ENCODE measurements around the gene RTN1. TPM values are rescaled to one million over a fixed set of nuclear protein-coding genes. Genes with fewer than 3 reads are reported as not detected.

Gene RTN1
- total and polyA plus RNA-seq, 9 of the 15 experiments (the other 6 are each of a cell fraction or from before 2014, with no cell fraction given): 0.03 to 0.09 TPM; not detected in 7

GRCh38 chr14:59629444-59630287 lies 240.9 kb downstream of the RTN1 start:
- Histone ChIP-seq H3K36me3 (ENCODE audit: control insufficient read depth, insufficient read depth, low read length) (no peaks in the 10 kb centered on the region), H3K4me2 (ENCODE audit: insufficient read depth, low read length) (no peak overlapping the region), H3K27ac (ENCODE audit: extremely low read depth, low read depth, low read length) (no peak overlapping the region), H2AFZ (ENCODE audit: low read depth, low read length) (no peak overlapping the region), H3K9me3 (replicated peaks; ENCODE audit: control insufficient read depth, insufficient read depth, low read depth, low read length) (no peaks in the 10 kb centered on the region), H3K9ac (ENCODE audit: insufficient read depth in 1 of 2, low read depth in 2 of 2, low read length in 2 of 2) (no peak overlapping the region), H3K4me3 (no peak overlapping the region), H3K4me1 (replicated peaks in 1 of 2; ENCODE audit: control insufficient read depth in 2 of 2, insufficient read depth in 2 of 2, low read length in 2 of 2) (peaks cover 0 to 6% of the 10 kb centered on the region in 2 experiments; a peak in 2 of 5 replicates), H4K20me1 (replicated peaks; ENCODE audit: control insufficient read depth, insufficient read depth, low read length) (no peaks in the 10 kb centered on the region), H3K27me3 (ENCODE audit: control insufficient read depth in 2 of 2, insufficient read depth in 2 of 2, low read length in 2 of 2) (0 out of 5 replicates have a peak, but pooled peaks cover 0 to 5% of the 10 kb centered on the region in 2 experiments), H3K79me2 (ENCODE audit: control insufficient read depth, insufficient read depth, low read length) (no peaks in the 10 kb centered on the region), H3K9me1 (ENCODE audit: control insufficient read depth, insufficient read depth, low read length) (no peaks in the 10 kb centered on the region)
- TF ChIP-seq ZC3H4 (CRISPR knock-in tag; IDR thresholded peaks at IDR 0.05; ENCODE audit: borderline replicate concordance) (no peak), ZNF347 (CRISPR knock-in tag; IDR thresholded peaks at IDR 0.05; ENCODE audit: low read depth) (no peak), RFX1 (IDR thresholded peaks at IDR 0.05) (no peak), CHD4 (IDR thresholded peaks at IDR 0.05; ENCODE audit: insufficient read depth, insufficient replicate concordance, low read depth, low read length, poor library complexity, severe bottlenecking) (no peak), EP400 (IDR thresholded peaks at IDR 0.05) (no peak), ZNF133 (CRISPR knock-in tag; IDR thresholded peaks at IDR 0.05) (no peak)
- in situ Hi-C loops (cut with MboI): no loop called here
- DNase-seq (ENCODE audit: extremely low read depth in 1 of 4, low spot score in 3 of 4): no peak
- BruUV-seq (replicated peaks): no TSS peak
- ATAC-seq: no peak
- FAIRE-seq: no peak
- 1% methylated on average over 11 of the region's 11 CpGs for WGBS (ENCODE audit: insufficient coverage, low coverage, missing lambda C conversion rate)
- intact Hi-C loops (cut with micrococcal nuclease): loop anchor here (5.0 kb wide), 3 partner anchors 268 to 538 kb away; partner anchors contain the start of gene DHRS7
- ChIA-PET POLR2A (no interaction called here), CTCF (ENCODE audit: low intra/inter-chr PET ratio) (interaction anchor here (0.6 kb wide), 1 partner anchor 233 kb away, joined by 3 read pairs; no protein-coding TSS in a partner anchor)

Data from K562 (cell line).